IMR-90 (cell line): Measurements from ENCODE around the gene CIT. TPM values are rescaled to one million over a fixed set of nuclear protein-coding genes. Genes with fewer than 3 reads are reported as not detected.

Source experiments
- ATAC-seq: fragments of 200-7000 bp; cut with Tn5 transposase; 2 replicates; pipeline ENCODE4 v1.9.1; 2020; ENCODE audit warnings: low read depth, mild to moderate bottlenecking, moderate library complexity
- BruUV-seq: library from RNA; stranded (reverse); fragments of 400-500 nt; replicated peaks from 2 replicates; lab custom pipeline; 2021; lab: Mats Ljungman, UMichigan
- CTCF ChIA-PET: fragments of 300-600 bp; formaldehyde crosslinking; extraction: SDS; loops from one replicate; lab custom pipeline; 2021; ENCODE audit warnings: antibody characterized with exemption; lab: Yijun Ruan, JAX
- POLR2A ChIA-PET: fragments of 300-600 bp; sonication (Branson Sonifier 250); formaldehyde crosslinking; loops from one replicate; lab custom pipeline; 2022; ENCODE audit warnings: antibody characterized with exemption; ENCODE audit not compliant: unreplicated experiment; lab: Charles Lee
- DNase-seq: peaks from one replicate; pipeline ENCODE4 v3.0.0; 2013
- H2AFZ ChIP-seq: replicated peaks from 2 replicates; pipeline ENCODE3; 2013; ENCODE audit warnings: low read length, mild to moderate bottlenecking; ENCODE audit not compliant: poor library complexity
- H2AK5ac ChIP-seq: 2 replicates; pipeline ENCODE4 v1.6.1; 2013; ENCODE audit warnings: low read depth, low read length, inconsistent platforms
- H2AK9ac ChIP-seq: replicated peaks from 2 replicates; pipeline ENCODE3; 2013; ENCODE audit warnings: mild to moderate bottlenecking, low read depth, low read length, moderate library complexity; ENCODE audit not compliant: poor library complexity
- H2BK120ac ChIP-seq: 2 replicates; pipeline ENCODE4 v1.6.1; 2013; ENCODE audit warnings: low read depth, low read length, inconsistent platforms
- H2BK15ac ChIP-seq: 3 replicates; pipeline ENCODE4 v1.6.1; 2013; ENCODE audit warnings: low read depth, low read length, inconsistent platforms
- H2BK20ac ChIP-seq: 2 replicates; pipeline ENCODE4 v1.6.1; 2013; ENCODE audit warnings: low read depth, mild to moderate bottlenecking, inconsistent platforms, low read length, moderate library complexity
- H2BK5ac ChIP-seq: 2 replicates; pipeline ENCODE4 v1.6.1; 2013; ENCODE audit warnings: mild to moderate bottlenecking, low read depth, low read length, inconsistent platforms; ENCODE audit not compliant: poor library complexity, severe bottlenecking
- H3K14ac ChIP-seq: replicated peaks from 2 replicates; pipeline ENCODE4 v1.6.1; 2013; ENCODE audit warnings: low read depth, low read length, inconsistent platforms
- H3K18ac ChIP-seq: 2 replicates; pipeline ENCODE4 v1.6.1; 2013; ENCODE audit warnings: low read depth, low read length, control low read depth
- H3K23ac ChIP-seq: 2 replicates; pipeline ENCODE4 v1.6.1; 2013; ENCODE audit warnings: low read depth, low read length, inconsistent platforms
- H3K27ac ChIP-seq: 2 replicates; pipeline ENCODE4 v1.5.1; 2013; ENCODE audit warnings: mild to moderate bottlenecking, control low read depth, low read length; ENCODE audit not compliant: insufficient read depth
- H3K27me3 ChIP-seq: 2 replicates; pipeline ENCODE4 v1.6.1; 2013; ENCODE audit warnings: low read length; ENCODE audit not compliant: control insufficient read depth, insufficient read depth
- H3K36me3 ChIP-seq: 2 replicates; pipeline ENCODE4 v1.6.1; 2013; ENCODE audit warnings: low read length, mixed read lengths; ENCODE audit not compliant: control insufficient read depth, insufficient read depth
- H3K4ac ChIP-seq: 2 replicates; pipeline ENCODE4 v1.6.1; 2013; ENCODE audit warnings: low read depth, low read length, inconsistent platforms
- H3K4me1 ChIP-seq: 2 replicates; pipeline ENCODE4 v1.6.1; 2013; ENCODE audit warnings: low read length, mixed read lengths; ENCODE audit not compliant: control insufficient read depth, insufficient read depth
- H3K4me2 ChIP-seq: 2 replicates; pipeline ENCODE4 v1.6.1; 2013; ENCODE audit warnings: low read depth, mild to moderate bottlenecking, control low read depth, low read length, moderate library complexity
- H3K4me3 ChIP-seq: 2 replicates; pipeline ENCODE4 v1.5.1; 2013; ENCODE audit warnings: low read depth, mild to moderate bottlenecking, control low read depth, low read length, moderate library complexity; ENCODE audit not compliant: insufficient read depth
- H3K56ac ChIP-seq: 2 replicates; pipeline ENCODE4 v1.6.1; 2013; ENCODE audit warnings: low read length, inconsistent platforms; ENCODE audit not compliant: insufficient read depth; ENCODE audit errors: extremely low read depth
- H3K79me1 ChIP-seq, 2 experiments: 2 replicates each; pipeline ENCODE4 v1.6.1; 2013; ENCODE audit warnings: low read length in 2 of 2, inconsistent platforms in 1 of 2, low read depth in 1 of 2
- H3K9ac ChIP-seq: 2 replicates; pipeline ENCODE4 v1.6.1; 2013; ENCODE audit warnings: low read depth, low read length, control low read depth
- H3K9me1 ChIP-seq: 2 replicates; pipeline ENCODE4 v1.6.1; 2013; ENCODE audit warnings: low read length, inconsistent platforms; ENCODE audit not compliant: insufficient read depth
- H3K9me3 ChIP-seq: 2 replicates; pipeline ENCODE4 v1.6.1; 2013; ENCODE audit warnings: low read length; ENCODE audit not compliant: control insufficient read depth, insufficient read depth
- H4K20me1 ChIP-seq: 2 replicates; pipeline ENCODE4 v1.6.1; 2013; ENCODE audit warnings: low read length, inconsistent platforms; ENCODE audit not compliant: insufficient read depth
- H4K5ac ChIP-seq: 2 replicates; pipeline ENCODE4 v1.6.1; 2013; ENCODE audit warnings: mild to moderate bottlenecking, low read depth, low read length, control low read depth
- H4K8ac ChIP-seq, 2 experiments: 2 replicates each; pipeline ENCODE4 v1.6.1; 2013; ENCODE audit warnings: low read depth in 2 of 2, low read length in 2 of 2, control low read depth in 1 of 2, inconsistent platforms in 1 of 2
- H4K91ac ChIP-seq: 2 replicates; pipeline ENCODE4 v1.6.1; 2013; ENCODE audit warnings: low read depth, low read length, inconsistent platforms; ENCODE audit not compliant: insufficient read depth
- MAFK ChIP-seq: IDR thresholded peaks from 2 replicates; pipeline ENCODE4 v1.6.1; 2012; ENCODE audit warnings: low read depth, low read length, improper control_type of control experiment
- RFX5 ChIP-seq: IDR thresholded peaks from 2 replicates; pipeline ENCODE4 v1.8.0; 2012; ENCODE audit warnings: low read depth, mild to moderate bottlenecking, low read length, moderate library complexity
- WGBS, 2 experiments: methylation state at CpG; one replicate each; pipeline versions ENCODE4 v1.1.5 to v1.1.7; 2013; ENCODE audit warnings: missing lambda C conversion rate in 2 of 2; ENCODE audit not compliant: insufficient read length in 1 of 2; ENCODE audit errors: extremely low coverage in 2 of 2; 5-methylcytosine and 5-hydroxymethylcytosine counted together
- dilution Hi-C: fragments of 300-500 bp; cut with HindIII; formaldehyde crosslinking; loops from one replicate; pipeline ENCODE4 v1.14.3; 2018; ENCODE audit warnings: low sequenced_read_pairs; ENCODE audit not compliant: unreplicated experiment
- in situ Hi-C: fragments of 300-500 bp; cut with MboI; formaldehyde crosslinking; loops from 3 replicates; pipeline ENCODE4 v1.14.3; 2019; ENCODE audit warnings: low sequenced_read_pairs, inconsistent platforms, mixed read lengths
- intact Hi-C: fragments of 100-400 bp; cut with micrococcal nuclease; formaldehyde crosslinking; loops from 2 replicates; pipeline ENCODE4 v1.10.0; 2022
- polyA plus RNA-seq, 3 experiments: library from polyadenylated mRNA; depleted of rRNA; stranded (reverse); fragments of >200 nt; gene quantifications; 2 replicates each; pipeline ENCODE4 v1.2.3, GENCODE V29; 2012; ENCODE audit warnings: low replicate concordance in 1 of 3
- total RNA-seq: library from RNA; depleted of rRNA; stranded (reverse); fragments of >200 nt; gene quantifications from 2 replicates; pipeline ENCODE4 v1.2.3, GENCODE V29; 2012

The CIT gene
- total and polyA plus RNA-seq, 2 of the 4 experiments (the other 2 are of a cell fraction): 13.1 to 21.0 TPM

DNA sequence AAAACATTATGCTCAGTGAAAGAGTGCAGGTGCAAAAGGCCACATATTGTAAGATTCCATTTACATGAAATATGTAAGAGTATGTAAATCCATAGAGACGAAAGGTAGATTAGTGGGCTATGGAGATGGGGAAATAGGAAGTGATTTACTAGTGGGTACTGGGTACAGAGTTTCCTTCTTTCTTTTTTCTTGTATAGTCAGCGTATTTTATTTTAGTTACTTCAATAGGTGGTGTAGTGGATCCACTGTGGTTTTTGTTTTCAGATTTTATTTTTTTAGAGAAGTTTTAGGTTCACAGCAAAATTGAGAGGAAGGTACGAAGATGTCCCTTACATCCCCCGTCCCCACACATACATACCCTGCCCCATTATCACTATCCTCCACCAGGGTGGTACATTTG lies 6.1 kb upstream of the CIT start:
- ChIA-PET POLR2A (no interaction called here), CTCF (no interaction called here)
- Histone ChIP-seq H3K36me3 (no peaks in the 10 kb centered on the region), H4K91ac (no peak overlapping the region), H3K27ac (no peak overlapping the region), H2AK9ac (no peak overlapping the region), H3K18ac (no peak overlapping the region), H4K5ac (no peak overlapping the region), H3K23ac (no peak overlapping the region), H2BK5ac (no peak overlapping the region), H2AFZ (no peak overlapping the region), H2BK20ac (no peak overlapping the region), H3K9me3 (no peaks in the 10 kb centered on the region), H3K4me2 (no peak overlapping the region), H3K14ac (no peak overlapping the region), H3K56ac (no peak overlapping the region), H2BK15ac (no peak overlapping the region), H3K9me1 (no peaks in the 10 kb centered on the region), H3K9ac (no peak overlapping the region), H3K27me3 (no peaks in the 10 kb centered on the region), H3K4me3 (no peak overlapping the region), H2BK120ac (no peak overlapping the region), H2AK5ac (no peak overlapping the region), H4K8ac (no peak overlapping the region), H4K20me1 (no peaks in the 10 kb centered on the region), H3K79me1 (no peaks in the 10 kb centered on the region), H3K4me1 (no peaks in the 10 kb centered on the region), H3K4ac (no peak overlapping the region)
- dilution Hi-C loops (no loop called here), intact Hi-C loops (no loop called here), in situ Hi-C loops (no loop called here)
- ATAC-seq (no peak), DNase-seq (no peak)
- TF ChIP-seq RFX5: no peak
- peak; percentile 70 for TF ChIP-seq MAFK
- no CpG with 5 or more reads among the region's 4 CpGs for WGBS, 2 experiments
- BruUV-seq: no TSS peak
